ENCODE results near the gene FHIT. TPM values are rescaled to one million over a fixed set of nuclear protein-coding genes. Genes with fewer than 3 reads are reported as not detected.

The FHIT gene
- total RNA-seq, 1 experiment from 2014 or later: 3.9 TPM

DNA sequence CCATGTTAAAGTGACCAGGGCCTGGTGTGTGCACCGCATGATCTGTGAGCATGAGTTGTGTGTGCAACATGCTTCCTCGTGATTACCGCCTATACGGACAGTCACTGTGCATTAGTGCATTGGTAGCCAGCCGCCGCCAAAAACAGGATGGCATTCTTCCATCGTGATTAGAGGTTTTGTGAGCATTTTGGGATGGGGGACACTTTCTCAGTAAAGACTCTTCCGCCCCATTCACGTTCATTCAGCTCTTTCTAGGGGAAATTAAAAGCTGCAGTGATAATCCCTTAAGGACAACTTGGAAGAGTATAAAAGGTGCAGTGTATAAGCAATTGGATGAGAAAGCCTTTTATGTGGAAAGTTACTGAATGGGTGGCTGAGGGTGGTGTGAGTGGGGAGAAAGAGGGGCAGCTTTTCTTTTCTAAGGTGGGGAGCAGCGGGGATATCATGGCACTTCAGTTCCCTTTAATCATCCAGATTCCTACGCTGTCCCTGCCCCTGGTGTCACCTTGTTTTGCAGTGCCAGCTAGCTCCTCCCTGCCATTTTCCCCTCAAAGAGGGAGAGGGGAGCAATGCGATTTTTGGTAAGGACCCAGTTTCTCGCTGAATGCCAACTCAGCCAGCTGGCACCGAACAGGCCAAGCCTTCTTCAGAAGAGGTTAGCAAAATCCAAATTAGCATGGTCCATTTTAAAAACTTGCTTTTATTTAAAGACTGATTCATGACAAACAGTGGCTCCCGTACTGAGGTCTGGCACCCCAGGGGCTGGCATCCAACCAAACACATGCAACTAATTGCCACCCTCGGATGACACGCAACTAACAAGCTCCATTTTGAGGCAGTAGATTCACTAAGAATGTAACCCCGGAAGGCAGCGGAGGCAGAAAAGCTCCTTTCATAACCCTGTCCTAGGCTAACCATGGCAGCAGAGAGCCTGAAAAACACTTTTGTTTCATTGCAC is 447.8 kb downstream of the FHIT start:
- in situ Hi-C loops (cut with HindIII; ENCODE audit: low pct_unique_long_range_greater_than_20kb, low sequenced_read_pairs): no loop called here
- DNase-seq (ENCODE audit: low read depth, low spot score): no peak

DNA sequence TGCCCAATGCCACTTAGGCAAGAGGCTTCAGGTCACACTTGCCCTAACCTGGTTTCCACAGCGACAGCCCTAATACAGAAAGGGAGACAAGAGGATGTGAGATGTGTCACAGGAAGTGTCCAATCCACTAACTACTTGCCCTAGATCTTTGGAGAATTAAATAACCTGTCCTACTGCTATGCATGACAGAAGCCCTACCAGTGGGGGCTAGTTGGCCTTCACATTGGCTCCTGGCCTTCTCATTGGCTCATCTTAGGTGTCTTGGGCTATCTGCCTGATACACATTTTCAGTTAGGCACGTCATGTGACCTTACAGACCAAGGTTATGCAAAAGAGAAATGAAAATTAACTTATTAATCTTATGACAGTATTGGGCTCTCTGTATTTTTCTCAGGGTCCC is 449.9 kb downstream of the FHIT start:
- in situ Hi-C loops (cut with HindIII; ENCODE audit: low pct_unique_long_range_greater_than_20kb, low sequenced_read_pairs): no loop called here
- DNase-seq (ENCODE audit: low read depth, low spot score): no peak

- peak; percentile 13 for DNase-seq (ENCODE audit: low read depth, low spot score)
- in situ Hi-C loops (cut with HindIII; ENCODE audit: low pct_unique_long_range_greater_than_20kb, low sequenced_read_pairs): no loop called here
Observed at GRCh38 chr3:60798456-60798855, 452.8 kb downstream of the FHIT start.

- DNase-seq (ENCODE audit: low read depth, low spot score): no peak
- in situ Hi-C loops (cut with HindIII; ENCODE audit: low pct_unique_long_range_greater_than_20kb, low sequenced_read_pairs): no loop called here
Observed at GRCh38 chr3:60792249-60792852, 458.9 kb downstream of the FHIT start.

- in situ Hi-C loops (cut with HindIII; ENCODE audit: low pct_unique_long_range_greater_than_20kb, low sequenced_read_pairs): no loop called here
- DNase-seq (ENCODE audit: low read depth, low spot score): no peak
Observed at GRCh38 chr3:60788185-60788584, 463.1 kb downstream of the FHIT start.

GRCh38 chr3:60781935-60782334 is 469.3 kb downstream of the FHIT start:
- DNase-seq (ENCODE audit: low read depth, low spot score): no peak
- in situ Hi-C loops (cut with HindIII; ENCODE audit: low pct_unique_long_range_greater_than_20kb, low sequenced_read_pairs): no loop called here

GRCh38 chr3:60779637-60780036 is 471.6 kb downstream of the FHIT start:
- in situ Hi-C loops (cut with HindIII; ENCODE audit: low pct_unique_long_range_greater_than_20kb, low sequenced_read_pairs): no loop called here
- no peak for DNase-seq (ENCODE audit: low read depth, low spot score)

- in situ Hi-C loops (cut with HindIII; ENCODE audit: low pct_unique_long_range_greater_than_20kb, low sequenced_read_pairs): no loop called here
- DNase-seq (ENCODE audit: low read depth, low spot score): no peak
Observed at GRCh38 chr3:60775985-60776384, 475.3 kb downstream of the FHIT start.

DNA sequence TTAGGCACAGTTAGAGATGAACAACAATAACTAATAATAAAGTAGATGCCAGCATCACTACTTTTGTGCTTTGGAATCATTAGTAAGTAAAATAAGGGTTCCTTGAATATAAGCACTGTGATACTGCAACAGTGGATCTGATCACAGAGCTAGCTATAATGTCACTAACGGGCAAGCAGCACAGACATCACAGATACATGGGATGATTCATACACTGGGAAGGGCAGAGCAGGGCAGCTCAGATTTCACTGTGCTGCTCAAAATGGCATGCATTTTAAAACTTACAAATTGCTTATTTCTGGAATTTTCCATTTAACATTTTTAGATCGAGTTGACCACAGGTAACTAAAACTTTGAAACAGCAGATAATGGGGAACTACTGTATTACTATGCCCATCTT is 476.6 kb downstream of the FHIT start:
- no peak for DNase-seq (ENCODE audit: low read depth, low spot score)
- in situ Hi-C loops (cut with HindIII; ENCODE audit: low pct_unique_long_range_greater_than_20kb, low sequenced_read_pairs): no loop called here

DNA sequence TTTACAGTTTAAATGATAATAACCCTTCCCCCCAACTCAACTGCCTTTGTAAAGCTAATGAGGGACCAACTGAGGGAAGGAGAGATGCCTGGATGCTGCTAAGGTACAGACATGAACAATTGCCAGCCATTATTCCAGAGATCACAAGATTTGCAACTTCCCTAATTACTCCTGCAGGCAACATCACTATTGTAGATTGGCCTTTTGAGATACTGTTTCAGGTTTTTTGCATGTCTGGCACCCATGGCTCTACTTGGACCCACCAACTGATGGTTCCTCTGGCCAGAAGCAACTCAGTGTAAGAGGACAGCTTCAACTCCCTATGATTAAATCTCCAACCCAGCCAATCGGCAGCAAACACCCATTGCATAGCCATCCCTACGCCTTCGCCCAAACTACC is 478.7 kb downstream of the FHIT start:
- in situ Hi-C loops (cut with HindIII; ENCODE audit: low pct_unique_long_range_greater_than_20kb, low sequenced_read_pairs): no loop called here
- no peak for DNase-seq (ENCODE audit: low read depth, low spot score)

- in situ Hi-C loops (cut with HindIII; ENCODE audit: low pct_unique_long_range_greater_than_20kb, low sequenced_read_pairs): no loop called here
- no peak for DNase-seq (ENCODE audit: low read depth, low spot score)
Observed at GRCh38 chr3:60771766-60772165, 479.5 kb downstream of the FHIT start.

- in situ Hi-C loops (cut with HindIII; ENCODE audit: low pct_unique_long_range_greater_than_20kb, low sequenced_read_pairs): no loop called here
- no peak for DNase-seq (ENCODE audit: low read depth, low spot score)
Observed at GRCh38 chr3:60770532-60770931, 480.7 kb downstream of the FHIT start.

DNA sequence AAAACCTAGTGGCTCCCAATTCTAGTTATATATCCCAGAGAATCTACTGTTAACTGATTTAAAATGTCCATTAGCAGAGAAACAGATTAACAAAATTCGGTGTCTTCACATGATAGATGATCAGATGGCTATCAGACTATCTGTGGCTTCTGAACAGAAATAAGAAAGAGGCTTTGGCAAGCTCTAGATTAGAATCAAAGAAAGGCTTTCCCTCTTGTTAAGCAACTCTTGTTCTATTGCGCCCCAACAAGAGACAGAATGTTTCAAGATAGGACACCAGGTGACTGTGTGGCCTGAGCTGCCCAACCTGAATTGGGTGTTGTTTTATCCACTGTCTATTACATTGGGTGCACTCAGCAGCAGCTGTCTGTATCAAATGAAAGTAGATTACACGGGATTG is 483.7 kb downstream of the FHIT start:
- no peak for DNase-seq (ENCODE audit: low read depth, low spot score)
- in situ Hi-C loops (cut with HindIII; ENCODE audit: low pct_unique_long_range_greater_than_20kb, low sequenced_read_pairs): no loop called here

DNA sequence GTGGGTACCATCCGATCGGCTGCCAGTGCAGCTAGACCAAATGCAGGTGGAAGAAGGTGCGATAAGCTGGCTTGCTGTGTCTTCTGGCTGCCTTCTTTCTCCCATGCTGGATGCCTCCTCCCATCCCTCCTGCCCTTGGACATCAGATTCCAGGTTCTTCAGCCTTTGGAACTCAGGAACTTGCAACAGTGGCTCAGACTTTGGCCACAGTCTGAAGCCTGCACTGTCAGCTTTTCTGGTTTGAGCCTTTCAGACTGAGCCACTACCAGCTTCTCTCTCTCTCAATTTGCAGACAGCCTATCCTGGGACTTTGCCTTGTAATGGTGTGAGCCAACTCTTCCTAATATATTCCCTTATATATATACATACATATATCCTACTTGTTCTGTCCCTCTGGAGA is 485.5 kb downstream of the FHIT start:
- DNase-seq (ENCODE audit: low read depth, low spot score): no peak
- in situ Hi-C loops (cut with HindIII; ENCODE audit: low pct_unique_long_range_greater_than_20kb, low sequenced_read_pairs): no loop called here

DNA sequence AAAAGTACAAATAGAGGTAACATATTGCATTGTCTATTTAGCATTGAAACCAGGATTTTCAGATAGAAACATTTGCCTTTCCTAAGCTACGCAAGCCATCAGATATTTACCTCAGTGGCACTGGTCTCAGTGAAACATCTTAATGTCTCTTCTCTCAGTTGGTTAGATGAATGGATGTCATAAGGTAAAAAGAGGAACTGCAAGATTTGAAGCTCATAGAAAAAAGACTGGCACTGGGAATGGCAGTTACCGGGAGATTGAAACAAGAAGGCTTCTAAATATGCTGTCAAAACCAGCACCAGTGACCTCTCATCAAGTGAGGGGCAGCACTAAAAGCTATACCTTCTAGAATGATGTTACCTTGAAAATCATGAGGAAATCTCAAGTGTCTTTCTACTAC is 486.4 kb downstream of the FHIT start:
- no peak for DNase-seq (ENCODE audit: low read depth, low spot score)
- in situ Hi-C loops (cut with HindIII; ENCODE audit: low pct_unique_long_range_greater_than_20kb, low sequenced_read_pairs): no loop called here

GRCh38 chr3:60760145-60760544 is 491.1 kb downstream of the FHIT start:
- DNase-seq (ENCODE audit: low read depth, low spot score): no peak
- in situ Hi-C loops (cut with HindIII; ENCODE audit: low pct_unique_long_range_greater_than_20kb, low sequenced_read_pairs): no loop called here

GRCh38 chr3:60759439-60759838 is 491.8 kb downstream of the FHIT start:
- in situ Hi-C loops (cut with HindIII; ENCODE audit: low pct_unique_long_range_greater_than_20kb, low sequenced_read_pairs): no loop called here
- no peak for DNase-seq (ENCODE audit: low read depth, low spot score)

DNA sequence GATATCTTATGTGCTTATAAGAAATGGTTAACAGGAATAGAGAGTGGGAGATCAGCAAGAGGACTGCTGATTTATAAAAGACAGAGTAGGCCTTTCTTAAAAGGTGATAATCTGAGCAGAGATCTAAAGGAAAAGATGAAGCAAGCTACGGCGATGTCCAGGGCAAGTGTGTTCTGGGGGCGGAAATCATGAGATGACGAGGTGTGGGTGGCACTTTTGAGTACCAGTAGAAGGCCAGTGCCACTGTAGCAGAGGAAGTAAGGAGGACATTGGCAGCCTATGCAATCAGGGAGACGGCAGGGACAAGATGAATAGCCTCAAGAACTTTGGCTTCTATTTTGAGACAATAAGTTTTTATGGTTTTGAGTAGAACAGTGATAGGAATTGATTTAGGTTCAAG is 492.4 kb downstream of the FHIT start:
- no peak for DNase-seq (ENCODE audit: low read depth, low spot score)
- in situ Hi-C loops (cut with HindIII; ENCODE audit: low pct_unique_long_range_greater_than_20kb, low sequenced_read_pairs): no loop called here

DNA sequence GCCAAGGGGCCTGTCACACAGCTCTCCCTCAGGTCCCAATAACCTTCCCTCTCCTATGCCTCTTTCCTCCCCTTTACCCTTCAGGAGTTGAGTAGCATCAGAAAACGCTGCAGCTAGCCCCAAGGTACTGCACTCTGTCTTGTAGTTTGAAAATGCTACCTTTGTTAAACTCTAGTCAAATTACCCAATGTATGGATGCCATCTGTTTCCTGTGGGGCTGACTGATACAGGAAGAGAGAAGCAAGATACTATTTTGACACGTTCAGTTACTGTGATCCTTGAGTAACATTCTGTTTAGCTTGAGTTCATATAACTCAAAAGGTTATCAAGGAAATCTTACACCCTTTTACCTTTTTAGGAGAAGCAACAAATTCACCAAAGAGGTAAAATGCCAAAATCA is 493.1 kb downstream of the FHIT start:
- in situ Hi-C loops (cut with HindIII; ENCODE audit: low pct_unique_long_range_greater_than_20kb, low sequenced_read_pairs): no loop called here
- DNase-seq (ENCODE audit: low read depth, low spot score): no peak
